Measurements from ENCODE around the gene MYRFL. TPM values are rescaled to one million over a fixed set of nuclear protein-coding genes. Genes with fewer than 3 reads are reported as not detected.
A peak's percentile ranks its signal among the peaks of the same experiment; 100 is the strongest.

The MYRFL gene
- total and polyA plus RNA-seq, 11 donors = 0.13 to 0.96 (median 0.44) TPM; not detected in 2

- 57 to 75% (median 66%) methylated on average over 6 of the region's 6 CpGs for WGBS, 4 donors
- H3K4me1 ChIP-seq = peaks cover 0 to 13% (median 0%) of the 10 kb centered on the region in 12 donors
- peaks cover 0 to 16% (median 9%) of the 10 kb centered on the region in 12 donors for H3K9me3 ChIP-seq
- H3K27me3 ChIP-seq = no peaks in the 10 kb centered on the region
- DNase-seq = no peak
- H3K27ac ChIP-seq = peak overlapping the region in 7 of 12 donors; percentile 10 to 64 (median 48)
- TF ChIP-seq POLR2A (IDR thresholded peaks at IDR 0.05) (no peak), CTCF (IDR thresholded peaks at IDR 0.05) (no peak)
- no peaks in the 10 kb centered on the region for H3K36me3 ChIP-seq
- no peak overlapping the region for H3K4me3 ChIP-seq
- intact Hi-C loops (cut with DNase I) = no loop called here
- peak in 3 of 4 donors; percentile 26 to 55 (median 35) for ATAC-seq
Observed at GRCh38 chr12:70002912-70003255, 177.9 kb downstream of the MYRFL start.

- H3K9me3 ChIP-seq = peaks cover 0 to 40% (median 26%) of the 10 kb centered on the region in 12 donors
- WGBS, 4 donors = 66 to 74% (median 71%) methylated on average over 2 of the region's 2 CpGs
- intact Hi-C loops (cut with DNase I) = no loop called here
- no peak for TF ChIP-seq POLR2A (IDR thresholded peaks at IDR 0.05)
- TF ChIP-seq CTCF (IDR thresholded peaks at IDR 0.05) = no peak
- ATAC-seq (no peak), DNase-seq (no peak)
- H3K4me3 ChIP-seq = no peak overlapping the region
- no peaks in the 10 kb centered on the region for H3K36me3 ChIP-seq
- no peak overlapping the region for H3K27ac ChIP-seq
- H3K27me3 ChIP-seq = no peaks in the 10 kb centered on the region
- H3K4me1 ChIP-seq = peaks cover 0 to 13% (median 0%) of the 10 kb centered on the region in 12 donors
Observed at GRCh38 chr12:70005864-70006618, 181.0 kb downstream of the MYRFL start.

GRCh38 chr12:70006619-70006973 lies 181.6 kb downstream of the MYRFL start:
- 43 to 100% (median 67%) methylated on average over 1 to 2 of the region's 2 CpGs for WGBS, 4 donors
- intact Hi-C loops (cut with DNase I) = no loop called here

More at GRCh38 chr12:70006619-70006973, 181.6 kb downstream of the MYRFL start:
- no peak for DNase-seq
- Histone ChIP-seq H3K27me3 (no peaks in the 10 kb centered on the region), H3K36me3 (no peaks in the 10 kb centered on the region), H3K9me3 (peaks cover 0 to 40% (median 26%) of the 10 kb centered on the region in 12 donors), H3K27ac (no peak overlapping the region), H3K4me1 (peaks cover 0 to 12% (median 0%) of the 10 kb centered on the region in 12 donors), H3K4me3 (no peak overlapping the region)
- TF ChIP-seq CTCF (IDR thresholded peaks at IDR 0.05) (no peak), POLR2A (IDR thresholded peaks at IDR 0.05) (no peak)
- no peak for ATAC-seq
